ENCODE data around the gene BLOC1S1. TPM values are rescaled to one million over a fixed set of nuclear protein-coding genes. Genes with fewer than 3 reads are reported as not detected.

Gene BLOC1S1
- total RNA-seq, 2 donors from 2014 or later, result 266 to 300 TPM

- DNase-seq (no peak), ATAC-seq (no peak)
- intact Hi-C loops (cut with DNase I, micrococcal nuclease), result no loop called here
Measured at GRCh38 chr12:55706568-55707218, 9.2 kb upstream of the BLOC1S1 start.

GRCh38 chr12:55707219-55707671 is 8.6 kb upstream of the BLOC1S1 start:
- intact Hi-C loops (cut with DNase I, micrococcal nuclease), result no loop called here
- no peak for DNase-seq
- no peak for ATAC-seq

- intact Hi-C loops (cut with DNase I, micrococcal nuclease), result no loop called here
- ATAC-seq (peak; percentile 79), DNase-seq (peak; percentile 78)
Measured at GRCh38 chr12:55707841-55708694, 7.8 kb upstream of the BLOC1S1 start, which contains the start of gene ITGA7. Gene ITGA7, minus strand, starts transcription at chr12:55707904. Its CDS starts 222 bp downstream, at chr12:55707682.

GRCh38 chr12:55708695-55709233 is 7.1 kb upstream of the BLOC1S1 start:
- no peak for DNase-seq
- intact Hi-C loops (cut with DNase I, micrococcal nuclease), result no loop called here
- ATAC-seq, result peak; percentile 20

- intact Hi-C loops (cut with DNase I, micrococcal nuclease), result no loop called here
- DNase-seq (no peak), ATAC-seq (no peak)
Measured at GRCh38 chr12:55711786-55712553, 3.9 kb upstream of the BLOC1S1 start.

GRCh38 chr12:55712700-55713415 is 3.0 kb upstream of the BLOC1S1 start:
- no peak for ATAC-seq

GRCh38 chr12:55713721-55714120 is 2.1 kb upstream of the BLOC1S1 start:
- intact Hi-C loops (cut with DNase I, micrococcal nuclease), result no loop called here
- DNase-seq (no peak), ATAC-seq (no peak)

More at GRCh38 chr12:55712700-55713415, 3.0 kb upstream of the BLOC1S1 start:
- intact Hi-C loops (cut with DNase I, micrococcal nuclease), result no loop called here
- DNase-seq, result no peak

GRCh38 chr12:55715169-55715764 is 579 bp upstream of the BLOC1S1 start:
- intact Hi-C loops (cut with DNase I, micrococcal nuclease), result no loop called here
- DNase-seq (no peak), ATAC-seq (no peak)

- ATAC-seq, result peak; percentile 7
- DNase-seq, result no peak
- intact Hi-C loops (cut with DNase I, micrococcal nuclease), result no loop called here
Measured at GRCh38 chr12:55716582-55716957, 724 bp downstream of the BLOC1S1 start.

- intact Hi-C loops (cut with DNase I, micrococcal nuclease), result no loop called here
- DNase-seq (peak in 1 of 2 donors; percentile 84), ATAC-seq (peak; percentile 14)
Measured at GRCh38 chr12:55717011-55718007, 1.5 kb downstream of the BLOC1S1 start.

- intact Hi-C loops (cut with DNase I, micrococcal nuclease), result no loop called here
- no peak for ATAC-seq
- DNase-seq, result no peak
Measured at GRCh38 chr12:55718015-55718414, 2.2 kb downstream of the BLOC1S1 start.

- ATAC-seq, result no peak
- DNase-seq, result no peak
- intact Hi-C loops (cut with DNase I, micrococcal nuclease), result no loop called here
Measured at GRCh38 chr12:55718624-55719275, 2.9 kb downstream of the BLOC1S1 start.

- no peak for DNase-seq
- intact Hi-C loops (cut with DNase I, micrococcal nuclease), result no loop called here
- ATAC-seq, result no peak
Measured at GRCh38 chr12:55719371-55719770, 3.5 kb downstream of the BLOC1S1 start.

- ATAC-seq, result peak; percentile 74
- peak; percentile 83 to 96 for DNase-seq
- intact Hi-C loops (cut with DNase I, micrococcal nuclease), result no loop called here
Measured at GRCh38 chr12:55720071-55720564, 4.3 kb downstream of the BLOC1S1 start, which contains the start of gene RDH5. Gene RDH5, plus strand, starts transcription at chr12:55720393. Its CDS starts 792 bp downstream, at chr12:55721185.

- intact Hi-C loops (cut with DNase I, micrococcal nuclease), result no loop called here
- DNase-seq (peak; percentile 72 to 80), ATAC-seq (peak; percentile 56)
Measured at GRCh38 chr12:55720894-55721444, 5.1 kb downstream of the BLOC1S1 start.

All from left colon (tissue), 2 donors.